ENCODE results near the gene CABLES1.

CABLES1 gene

DNA sequence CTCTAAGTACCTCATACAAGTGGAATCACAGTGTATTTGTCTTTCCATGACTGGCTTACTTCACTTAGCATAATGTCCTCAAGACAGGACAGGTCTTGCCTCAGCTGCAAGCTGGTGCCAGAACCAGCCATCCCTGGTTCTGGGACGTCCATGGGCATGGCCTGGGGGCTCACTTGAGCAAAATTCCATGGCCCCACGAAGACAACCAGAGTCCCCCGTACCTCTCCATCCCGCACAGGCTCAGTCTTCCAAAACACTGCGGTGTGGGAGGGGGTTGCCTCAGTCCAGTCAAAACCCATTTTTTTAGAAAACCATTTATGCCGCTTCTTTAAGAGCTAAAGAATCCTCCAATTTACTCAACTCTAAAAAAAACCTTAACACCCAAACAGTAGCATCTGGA, 21.7 kb upstream of the CABLES1 start:
- DNase-seq, result no peak

- no peak for DNase-seq
Observed at GRCh38 chr18:23114171-23114881, 21.0 kb upstream of the CABLES1 start.

DNA sequence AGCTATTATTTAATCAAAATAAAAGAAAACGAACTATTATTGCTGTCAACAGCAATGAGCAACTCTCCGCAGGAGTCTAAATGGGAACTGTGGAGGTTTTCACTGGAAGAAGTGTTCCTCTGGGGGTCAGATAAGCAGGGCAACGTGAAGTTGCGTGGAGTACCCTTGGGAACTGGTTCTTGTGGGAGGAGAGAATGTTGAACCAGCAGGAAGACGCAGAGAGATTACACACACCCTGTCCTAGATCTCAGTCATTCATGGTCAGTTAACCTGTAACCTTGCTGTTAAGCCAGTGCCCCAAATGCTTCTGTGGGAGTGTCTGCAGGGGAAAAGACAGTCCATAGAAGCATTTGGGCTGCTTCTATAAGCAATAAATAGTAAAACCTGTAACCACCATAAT, 20.4 kb upstream of the CABLES1 start:
- no peak for DNase-seq

DNA sequence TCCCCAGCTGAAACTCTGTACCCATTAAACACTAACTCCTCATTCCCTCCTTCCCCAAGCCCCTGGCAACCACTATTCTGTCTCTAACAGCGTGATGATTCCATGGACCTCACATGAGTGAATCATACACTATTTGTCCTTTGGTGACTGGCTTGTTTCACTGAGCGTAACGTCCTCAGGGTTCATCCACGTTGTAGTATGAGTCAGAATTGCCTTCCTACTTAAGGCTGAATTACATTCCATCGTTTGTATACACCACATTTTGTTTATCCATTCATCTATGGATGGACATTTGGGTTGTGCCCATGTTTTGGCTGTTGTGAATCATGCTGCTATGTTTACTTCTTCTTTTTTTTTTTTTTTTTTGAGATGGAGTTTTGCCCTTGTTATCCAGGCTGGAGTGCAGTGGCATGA, 19.6 kb upstream of the CABLES1 start:
- DNase-seq, result no peak

GRCh38 chr18:23121133-23121532, 14.2 kb upstream of the CABLES1 start:
- DNase-seq, result no peak

DNA sequence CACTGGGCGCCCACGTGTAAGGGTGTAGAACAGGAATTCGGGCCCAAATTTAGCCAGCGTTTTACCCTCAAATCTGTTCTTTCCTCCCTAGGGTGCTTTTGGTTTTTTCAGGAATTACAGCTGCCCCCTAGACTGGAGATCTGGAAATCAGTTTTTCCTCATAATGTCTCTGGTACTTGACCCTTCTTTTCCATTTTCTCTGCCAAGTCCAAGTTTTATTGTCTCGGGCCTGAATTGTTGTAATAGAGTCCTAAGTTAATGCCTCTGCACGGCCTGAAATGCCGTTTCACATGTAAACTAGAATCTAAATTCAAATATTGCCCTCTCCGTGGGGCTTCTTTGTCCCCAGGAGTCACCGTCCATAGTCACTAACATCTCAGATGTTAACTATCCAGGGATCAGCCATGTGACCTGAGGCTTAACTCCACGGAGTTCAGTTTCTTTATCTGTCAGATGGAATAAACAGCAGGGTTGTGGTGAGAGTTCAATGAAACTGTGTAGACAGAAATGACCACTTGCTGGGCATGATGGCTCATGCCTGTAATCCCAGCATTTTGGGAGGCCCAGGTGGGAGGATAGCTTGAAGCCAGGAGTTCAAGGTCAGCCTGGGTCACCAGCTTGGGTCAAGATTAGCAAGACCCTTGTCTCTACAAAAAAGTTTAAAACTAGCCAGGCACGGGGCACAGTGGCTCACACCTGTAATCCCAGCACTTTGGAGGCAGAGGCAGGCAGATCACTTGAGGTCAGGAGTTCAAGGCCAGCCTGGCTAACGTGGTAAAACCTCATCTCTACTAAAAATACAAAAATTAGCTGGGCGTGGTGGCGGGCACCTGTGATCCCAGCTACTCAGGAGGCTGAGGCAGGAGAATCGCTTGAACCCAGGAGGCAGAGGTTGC, 12.7 kb upstream of the CABLES1 start:
- no peak for DNase-seq

DNA sequence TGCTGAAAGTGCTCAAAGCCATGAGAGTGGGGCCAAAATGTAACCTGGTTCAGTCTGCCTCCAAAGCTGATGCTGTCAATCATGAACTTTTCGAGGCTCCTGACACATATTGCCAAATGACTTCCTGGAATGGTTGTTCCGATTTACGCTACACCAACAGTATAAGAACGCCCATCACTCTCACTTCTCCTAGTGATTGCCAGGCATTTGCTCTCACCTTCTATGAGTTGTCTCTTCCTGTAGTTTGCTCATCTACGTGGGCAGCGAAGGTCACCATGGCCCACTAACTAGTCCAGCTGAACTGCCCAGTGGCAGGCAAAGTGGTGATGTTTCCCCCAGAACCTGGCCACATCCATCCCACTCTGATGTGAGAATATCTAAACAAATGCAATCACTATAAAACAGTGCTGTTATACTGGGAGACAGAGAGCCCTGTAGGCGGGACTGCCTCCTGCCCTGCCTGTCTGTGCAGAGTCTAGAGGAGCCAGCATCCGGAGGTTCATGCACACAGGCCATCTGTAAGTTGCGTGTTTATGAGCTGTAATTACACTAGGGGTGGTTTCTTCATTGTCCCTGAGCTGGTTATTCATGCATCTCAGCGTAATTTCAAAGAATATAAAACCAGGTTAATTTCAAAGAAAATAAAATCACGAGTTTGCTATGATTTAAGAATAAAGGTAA, 8.8 kb upstream of the CABLES1 start:
- DNase-seq, result no peak

GRCh38 chr18:23127090-23127489, 8.2 kb upstream of the CABLES1 start:
- DNase-seq, result no peak

- no peak for DNase-seq
Observed at GRCh38 chr18:23129355-23130002, 5.8 kb upstream of the CABLES1 start.

- DNase-seq, result peak; percentile 71 to 81
Observed at GRCh38 chr18:23131693-23132319, 3.5 kb upstream of the CABLES1 start.

GRCh38 chr18:23133860-23134779, 1.2 kb upstream of the CABLES1 start:
- DNase-seq, result peak; percentile 90 to 92

DNA sequence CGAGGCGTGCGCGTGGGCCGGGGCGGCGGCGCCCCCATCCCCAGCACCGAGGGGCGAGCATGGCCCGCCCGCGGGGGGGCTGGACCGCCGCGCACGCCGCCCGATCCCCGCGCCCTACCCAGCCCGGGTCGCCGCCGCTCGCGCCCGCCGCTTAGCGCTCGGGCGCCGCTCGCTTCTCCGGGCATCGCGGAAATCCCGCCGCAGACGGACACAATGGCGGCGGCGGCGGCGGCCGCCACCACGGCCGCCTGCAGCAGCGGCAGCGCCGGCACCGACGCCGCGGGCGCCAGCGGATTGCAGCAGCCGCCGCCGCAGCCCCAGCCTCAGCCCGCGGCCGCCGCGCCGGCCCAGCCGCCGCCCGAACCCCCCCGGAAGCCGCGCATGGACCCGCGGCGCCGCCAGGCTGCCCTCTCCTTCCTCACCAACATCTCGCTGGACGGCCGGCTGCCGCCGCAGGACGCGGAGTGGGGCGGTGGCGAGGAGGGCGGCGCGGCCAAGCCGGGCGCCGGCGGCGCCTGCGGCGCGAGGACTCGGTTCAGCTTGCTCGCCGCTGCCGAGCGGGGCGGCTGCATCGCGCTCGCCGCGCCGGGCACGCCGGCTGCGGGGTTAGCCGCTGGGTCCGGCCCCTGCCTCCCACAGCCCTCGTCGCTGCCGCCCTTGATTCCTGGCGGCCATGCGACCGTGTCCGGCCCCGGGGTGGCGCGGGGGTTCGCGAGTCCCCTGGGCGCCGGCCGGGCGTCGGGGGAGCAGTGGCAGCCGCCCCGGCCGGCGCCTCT, 453 bp downstream of the CABLES1 start:
- peak in 1 of 2 experiments; percentile 54 for DNase-seq

DNA sequence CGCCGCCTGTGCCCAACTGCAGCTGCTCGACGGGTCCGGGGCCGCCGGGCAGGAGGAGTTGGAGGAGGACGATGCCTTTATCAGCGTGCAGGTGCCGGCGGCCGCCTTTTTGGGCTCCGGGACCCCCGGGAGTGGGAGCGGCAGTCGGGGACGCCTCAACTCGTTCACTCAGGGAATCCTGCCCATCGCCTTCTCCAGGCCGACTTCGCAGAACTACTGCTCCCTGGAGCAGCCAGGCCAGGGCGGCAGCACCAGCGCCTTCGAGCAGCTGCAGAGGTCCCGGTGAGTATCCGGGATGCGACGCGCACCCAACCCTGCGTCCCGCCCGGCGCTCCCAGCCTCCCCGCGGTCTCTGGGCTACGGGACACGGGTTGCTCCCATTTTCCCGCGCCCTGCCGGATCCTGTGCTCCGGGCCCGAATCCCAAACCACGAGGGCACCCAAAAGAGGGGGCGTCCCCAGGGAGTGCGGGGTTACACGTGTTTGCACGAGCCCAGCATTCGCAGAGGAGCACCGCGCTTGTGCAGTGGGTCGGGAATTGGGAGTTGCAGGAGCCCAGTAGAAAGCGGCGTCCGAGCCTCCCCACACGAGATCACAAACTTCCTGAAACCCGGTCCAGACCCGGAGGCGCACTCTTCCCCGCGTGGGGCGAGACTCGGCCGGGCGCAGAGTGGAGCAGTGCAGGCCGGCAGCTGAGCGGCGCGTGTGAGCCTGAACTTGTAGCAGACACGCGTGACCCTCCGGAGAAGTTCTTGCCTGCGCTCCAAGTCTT, 1.2 kb downstream of the CABLES1 start:
- peak in 1 of 2 experiments; percentile 37 for DNase-seq

- peak in 1 of 2 experiments; percentile 41 for DNase-seq
Observed at GRCh38 chr18:23137097-23137635, 1.9 kb downstream of the CABLES1 start.

- DNase-seq, result peak in 1 of 2 experiments; percentile 59
Observed at GRCh38 chr18:23137788-23138216, 2.5 kb downstream of the CABLES1 start.

- DNase-seq, result peak; percentile 40 to 72
Observed at GRCh38 chr18:23138471-23138870, 3.2 kb downstream of the CABLES1 start.

GRCh38 chr18:23141104-23141999, 6.1 kb downstream of the CABLES1 start:
- DNase-seq, result no peak

DNA sequence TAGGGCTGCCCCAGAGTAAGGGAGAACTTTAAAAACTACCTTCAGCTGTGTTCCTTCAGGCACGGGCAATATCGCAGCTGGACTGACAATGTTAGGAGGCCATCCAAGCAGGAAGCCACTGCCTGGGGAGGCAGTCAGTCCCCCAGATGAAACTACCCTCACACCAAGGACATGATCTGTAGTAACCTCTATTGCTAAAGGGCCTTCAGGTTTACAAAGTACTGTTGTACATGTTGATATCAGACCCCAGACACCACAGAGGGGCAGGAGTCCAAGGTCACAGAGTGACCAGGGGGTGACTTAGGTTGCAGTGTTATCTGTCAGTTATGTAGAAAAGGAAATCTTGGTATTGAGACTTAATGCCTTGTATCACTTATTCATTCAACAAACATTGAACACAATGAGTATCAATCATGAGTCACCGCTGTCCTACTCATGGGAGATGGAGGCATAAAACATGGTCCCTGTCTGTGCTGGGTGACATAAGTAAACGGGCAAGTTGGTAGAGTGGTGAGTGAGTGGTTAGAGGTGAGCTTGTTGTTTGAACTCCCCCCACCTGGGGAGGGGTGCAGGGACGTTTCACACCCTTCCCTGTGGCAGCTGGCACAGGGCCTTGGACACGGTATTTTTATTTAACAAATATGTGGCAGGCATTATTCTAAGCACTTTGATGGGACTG, 7.1 kb downstream of the CABLES1 start:
- DNase-seq, result no peak
